ENCODE data around the gene KDM2B.
A peak's percentile ranks its signal among the peaks of the same experiment; 100 is the strongest.

The KDM2B gene

GRCh38 chr12:121558956-121559355 is 21.9 kb downstream of the KDM2B start:
- no peak for DNase-seq

- DNase-seq: no peak
Observed at GRCh38 chr12:121550974-121551634, 29.7 kb downstream of the KDM2B start.

- no peak for DNase-seq
Observed at GRCh38 chr12:121549075-121549474, 31.7 kb downstream of the KDM2B start.

- no peak for DNase-seq
Observed at GRCh38 chr12:121545480-121545879, 35.3 kb downstream of the KDM2B start.

GRCh38 chr12:121543786-121544185 is 37.0 kb downstream of the KDM2B start:
- DNase-seq: no peak

- DNase-seq: no peak
Observed at GRCh38 chr12:121539908-121540307, 40.9 kb downstream of the KDM2B start.

- DNase-seq: peak; percentile 4
Observed at GRCh38 chr12:121538699-121539061, 42.1 kb downstream of the KDM2B start.

GRCh38 chr12:121537814-121538698 is 42.8 kb downstream of the KDM2B start:
- no peak for DNase-seq

- peak; percentile 14 for DNase-seq
Observed at GRCh38 chr12:121536899-121537813, 43.7 kb downstream of the KDM2B start.

GRCh38 chr12:121536054-121536898 is 44.5 kb downstream of the KDM2B start:
- DNase-seq: peak; percentile 50

- no peak for DNase-seq
Observed at GRCh38 chr12:121535150-121536053, 45.4 kb downstream of the KDM2B start.

- no peak for DNase-seq
Observed at GRCh38 chr12:121534495-121535148, 46.2 kb downstream of the KDM2B start.

- DNase-seq: no peak
Observed at GRCh38 chr12:121533394-121534090, 47.3 kb downstream of the KDM2B start.

GRCh38 chr12:121532503-121533393 is 48.1 kb downstream of the KDM2B start:
- DNase-seq: no peak

GRCh38 chr12:121531356-121531750 is 49.5 kb downstream of the KDM2B start:
- DNase-seq: no peak

GRCh38 chr12:121530600-121531355 is 50.0 kb downstream of the KDM2B start:
- DNase-seq: no peak

- no peak for DNase-seq
Observed at GRCh38 chr12:121529184-121529583, 51.6 kb downstream of the KDM2B start.

GRCh38 chr12:121525411-121525810 is 55.4 kb downstream of the KDM2B start:
- no peak for DNase-seq

Measured in DMS153 (cell line).